ENCODE data around the gene SHOC2.

GRCh38 chr10:111015181-111015580 is 95.8 kb downstream of the SHOC2 start:
- TF ChIP-seq CTCF (IDR thresholded peaks at IDR 0.05; ENCODE audit: low read depth, low read length) (no peak), EZH2phosphoT487 (IDR thresholded peaks at IDR 0.05; ENCODE audit: low read depth) (no peak)
